K562 treated with DMSO at 1 percent for 48 hours (cell line): ENCODE data around the gene ALX4. TPM values are rescaled to one million over a fixed set of nuclear protein-coding genes. Genes with fewer than 3 reads are reported as not detected.

ENCODE experiments used
- total RNA-seq: library from RNA; unstranded; fragments of 300-600 nt; gene quantifications from 2 replicates; pipeline ENCODE4 v1.2.3, GENCODE V29; 2022; ENCODE audit warnings: low replicate concordance; ENCODE audit errors: extremely low read depth

The ALX4 gene
- total RNA-seq = not detected in 2 replicates

GRCh38 chr11:44309478-44310205 lies at the start of gene ALX4:
Gene ALX4, minus strand, starts transcription at chr11:44310139. Its CDS starts 77 bp downstream, at chr11:44310062.

Other genes with a start within 250 kb of the ALX4 start
- gene ACCS, start 243.9 kb downstream of the ALX4 start, total RNA-seq = not detected in 2 replicates
- not detected in 2 replicates for gene EXT2, start 214.5 kb downstream of the ALX4 start, total RNA-seq